ENCODE results near the gene OVCA2. TPM values are rescaled to one million over a fixed set of nuclear protein-coding genes. Genes with fewer than 3 reads are reported as not detected.

Gene OVCA2
- total RNA-seq, 1 donor from 2014 or later, result 69.0 TPM

GRCh38 chr17:2047590-2047989 lies 5.8 kb downstream of the OVCA2 start:
- H3K4me3 ChIP-seq (ENCODE audit: low read depth, low read length), result no peak overlapping the region
- FAIRE-seq (no peak), DNase-seq (ENCODE audit: low read depth) (no peak)
- no peaks in the 10 kb centered on the region for H3K27me3 ChIP-seq (ENCODE audit: control insufficient read depth, insufficient read depth, low read length)
- TF ChIP-seq, protein P1, sequence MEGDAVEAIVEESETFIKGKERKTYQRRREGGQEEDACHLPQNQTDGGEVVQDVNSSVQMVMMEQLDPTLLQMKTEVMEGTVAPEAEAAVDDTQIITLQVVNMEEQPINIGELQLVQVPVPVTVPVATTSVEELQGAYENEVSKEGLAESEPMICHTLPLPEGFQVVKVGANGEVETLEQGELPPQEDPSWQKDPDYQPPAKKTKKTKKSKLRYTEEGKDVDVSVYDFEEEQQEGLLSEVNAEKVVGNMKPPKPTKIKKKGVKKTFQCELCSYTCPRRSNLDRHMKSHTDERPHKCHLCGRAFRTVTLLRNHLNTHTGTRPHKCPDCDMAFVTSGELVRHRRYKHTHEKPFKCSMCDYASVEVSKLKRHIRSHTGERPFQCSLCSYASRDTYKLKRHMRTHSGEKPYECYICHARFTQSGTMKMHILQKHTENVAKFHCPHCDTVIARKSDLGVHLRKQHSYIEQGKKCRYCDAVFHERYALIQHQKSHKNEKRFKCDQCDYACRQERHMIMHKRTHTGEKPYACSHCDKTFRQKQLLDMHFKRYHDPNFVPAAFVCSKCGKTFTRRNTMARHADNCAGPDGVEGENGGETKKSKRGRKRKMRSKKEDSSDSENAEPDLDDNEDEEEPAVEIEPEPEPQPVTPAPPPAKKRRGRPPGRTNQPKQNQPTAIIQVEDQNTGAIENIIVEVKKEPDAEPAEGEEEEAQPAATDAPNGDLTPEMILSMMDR (IDR thresholded peaks at IDR 0.05; ENCODE audit: insufficient read depth, low read length, severe bottlenecking), result no peak
- H3K36me3 ChIP-seq (ENCODE audit: control insufficient read depth, insufficient read depth, low read length), result peaks cover 10% of the 10 kb centered on the region

DNA sequence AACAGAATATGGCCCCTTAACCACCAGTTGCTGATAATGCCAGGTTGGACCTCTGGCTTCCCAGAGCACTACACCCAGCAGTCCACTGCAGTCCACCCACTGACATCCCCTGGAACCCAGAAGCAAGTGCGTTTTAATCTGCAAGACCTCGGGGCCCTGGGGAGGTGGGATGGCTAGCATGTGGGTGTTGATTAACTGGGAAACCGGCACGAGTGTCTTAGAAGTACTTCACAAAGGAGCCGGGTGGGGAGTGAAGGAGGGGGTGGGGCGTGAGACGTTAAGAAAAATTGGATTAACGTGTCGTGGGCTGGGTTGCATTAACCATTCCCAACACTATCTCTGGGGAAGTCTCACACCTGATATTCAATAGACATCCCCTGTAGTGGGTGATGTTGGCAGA lies 7.0 kb downstream of the OVCA2 start:
- no peak for DNase-seq (ENCODE audit: low read depth)
- peak overlapping the region; percentile 66 for H3K4me3 ChIP-seq (ENCODE audit: low read depth, low read length)
- TF ChIP-seq, protein P1 (IDR thresholded peaks at IDR 0.05; ENCODE audit: insufficient read depth, low read length, severe bottlenecking), result no peak

DNA sequence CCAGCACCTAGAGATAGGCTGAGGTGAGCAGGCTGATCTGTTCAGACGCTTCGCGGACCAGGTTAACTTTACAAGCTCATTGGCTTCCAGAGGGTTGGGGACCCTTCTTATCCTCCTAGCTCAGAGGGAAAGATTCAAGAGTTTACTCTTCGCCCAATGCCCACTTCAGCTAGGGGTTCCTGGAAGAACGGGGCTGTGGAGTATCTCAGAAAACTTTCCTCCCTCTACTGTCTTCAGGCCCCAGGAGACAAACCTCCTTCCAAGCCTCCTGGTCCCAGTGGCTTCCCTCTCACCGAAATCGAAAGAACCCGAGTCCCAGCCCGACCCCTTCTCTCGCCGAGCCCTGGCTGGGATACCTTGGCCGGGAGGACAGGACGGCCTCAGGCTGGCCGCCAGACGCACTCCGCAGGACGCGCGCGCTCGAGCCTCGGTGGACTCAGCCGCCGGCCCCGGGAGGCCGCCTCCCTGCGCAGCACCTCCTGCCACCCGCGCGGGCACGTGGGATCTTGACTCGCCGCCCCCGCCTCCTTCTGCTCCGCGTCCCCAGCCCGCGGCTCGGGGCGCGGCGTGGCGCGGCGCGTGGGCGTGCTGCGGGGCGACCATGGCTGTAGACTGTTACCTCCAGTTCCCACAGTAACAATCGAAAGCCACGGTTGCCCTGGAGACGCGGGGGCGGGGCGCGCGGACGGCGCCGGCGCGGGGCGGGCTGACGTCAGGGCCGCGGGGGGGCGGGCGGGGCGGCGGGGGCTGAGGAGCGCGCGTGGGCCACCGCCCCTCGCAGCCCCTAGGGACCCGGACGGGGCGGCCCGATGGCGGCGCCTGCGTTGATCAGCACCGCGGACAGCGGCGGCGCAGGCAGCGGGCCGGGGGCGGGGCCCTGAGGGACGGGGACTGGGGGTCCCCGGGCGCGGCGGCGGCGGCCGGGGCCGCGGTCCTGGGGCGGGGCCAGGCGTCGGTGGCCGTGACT lies 7.8 kb downstream of the OVCA2 start:
- DNase-seq (ENCODE audit: low read depth) (peak; percentile 49), FAIRE-seq (peak; percentile 13)
- no peaks in the 10 kb centered on the region for H3K27me3 ChIP-seq (ENCODE audit: control insufficient read depth, insufficient read depth, low read length)
- peaks cover 2% of the 10 kb centered on the region for H3K36me3 ChIP-seq (ENCODE audit: control insufficient read depth, insufficient read depth, low read length)
- TF ChIP-seq, protein P1 (IDR thresholded peaks at IDR 0.05; ENCODE audit: insufficient read depth, low read length, severe bottlenecking), result no peak
- H3K4me3 ChIP-seq (ENCODE audit: low read depth, low read length), result peak overlapping the region; percentile 66

More for the DNA sequence above, 7.0 kb downstream of the OVCA2 start:
- Histone ChIP-seq H3K36me3 (ENCODE audit: control insufficient read depth, insufficient read depth, low read length) (peaks cover 3% of the 10 kb centered on the region), H3K27me3 (ENCODE audit: control insufficient read depth, insufficient read depth, low read length) (no peaks in the 10 kb centered on the region)
- no peak for FAIRE-seq

GRCh38 chr17:2050300-2051060 lies 8.7 kb downstream of the OVCA2 start:
- TF ChIP-seq, protein P1 (IDR thresholded peaks at IDR 0.05; ENCODE audit: insufficient read depth, low read length, severe bottlenecking), result peak; percentile 7
- no peaks in the 10 kb centered on the region for H3K36me3 ChIP-seq (ENCODE audit: control insufficient read depth, insufficient read depth, low read length)
- H3K4me3 ChIP-seq (ENCODE audit: low read depth, low read length), result peak overlapping the region; percentile 66
- DNase-seq (ENCODE audit: low read depth), result no peak
- no peak for FAIRE-seq
- H3K27me3 ChIP-seq (ENCODE audit: control insufficient read depth, insufficient read depth, low read length), result no peaks in the 10 kb centered on the region

- Histone ChIP-seq H3K36me3 (ENCODE audit: control insufficient read depth, insufficient read depth, low read length) (no peaks in the 10 kb centered on the region), H3K27me3 (ENCODE audit: control insufficient read depth, insufficient read depth, low read length) (no peaks in the 10 kb centered on the region), H3K4me3 (ENCODE audit: low read depth, low read length) (peak overlapping the region; percentile 66)
- DNase-seq (ENCODE audit: low read depth) (no peak), FAIRE-seq (no peak)
- TF ChIP-seq, protein P1 (IDR thresholded peaks at IDR 0.05; ENCODE audit: insufficient read depth, low read length, severe bottlenecking), result no peak
Observed at GRCh38 chr17:2051061-2051932, 9.5 kb downstream of the OVCA2 start.

Data from bronchial epithelial cell (primary cell).